Ovary (tissue), 9 donors: ENCODE measurements around the gene TMEM270. TPM values are rescaled to one million over a fixed set of nuclear protein-coding genes. Genes with fewer than 3 reads are reported as not detected.
A peak's percentile ranks its signal among the peaks of the same experiment; 100 is the strongest.

ENCODE experiments used
- DNase-seq, 5 donors: peaks; one replicate each; pipeline ENCODE4 v3.0.0-alpha.2; 2019 to 2020
- H3K27ac ChIP-seq, 2 donors: fragments of 200-600 bp; one replicate each; pipeline versions ENCODE4 v1.5.1 to v1.8.0; 2019 to 2022
- H3K27me3 ChIP-seq: fragments of 200-600 bp; one replicate; pipeline ENCODE4 v1.8.0; 2022
- H3K36me3 ChIP-seq: fragments of 200-600 bp; sonication (generic); one replicate; pipeline ENCODE4 v1.5.1; 2019
- H3K4me1 ChIP-seq: one replicate; pipeline ENCODE4 v1.8.1; 2013; ENCODE audit warnings: mild to moderate bottlenecking, moderate library complexity; ENCODE audit not compliant: insufficient read depth
- H3K4me3 ChIP-seq: fragments of 200-600 bp; sonication (generic); one replicate; pipeline ENCODE4 v1.5.1; 2017
- H3K9me3 ChIP-seq, 2 donors: fragments of 200-600 bp in 1 of 2; sonication (generic) in 1 of 2; one replicate each; pipeline versions ENCODE4 v1.5.1 to v1.8.1; 2013 to 2019; ENCODE audit warnings: mild to moderate bottlenecking in 1 of 2, moderate library complexity in 1 of 2
- EP300 ChIP-seq: sonication (generic); formaldehyde crosslinking; IDR thresholded peaks from one replicate; pipeline ENCODE4 v1.6.1; 2017; ENCODE audit warnings: antibody characterized with exemption
- POLR2A ChIP-seq: fragments of 450-650 bp; IDR thresholded peaks from one replicate; pipeline ENCODE4 v1.6.1; 2017; ENCODE audit warnings: antibody characterized with exemption, mild to moderate bottlenecking, moderate library complexity
- WGBS, 3 donors: extraction: QIAGEN DNeasy Blood & Tissue Kit in 1 of 3; methylation state at CpG; one replicate each; pipeline versions ENCODE4 v1.1.5 to v1.1.7; 2013 to 2017; 5-methylcytosine and 5-hydroxymethylcytosine counted together
- intact Hi-C, 4 donors: fragments of 100-400 bp; cut with DNase I; formaldehyde crosslinking; loops; one replicate each; pipeline versions ENCODE4 v1.11.0 to v1.15.1; 2022 to 2023
- polyA plus RNA-seq, 2 donors: library from polyadenylated mRNA; stranded (reverse); fragments of 200-250 nt in 1 of 2; fragments of 350-450 nt in 1 of 2; fragmentation: Illumina TruSeq in 1 of 2; extraction: RNeasy Lipid Tissue Mini Kit (QIAGEN cat#74804) in 1 of 2; gene quantifications; one replicate each; pipeline ENCODE4 v1.2.3, GENCODE V29; 2013 to 2014
- total RNA-seq, 7 donors: library from RNA; depleted of rRNA in 2 of 7; stranded (reverse); fragments of >200 nt in 2 of 7; fragmentation: NEBNext Ultra II Directional in 3 of 7; extraction: Animal tissue kit (Norgen Biotek cat#: 25700) in 3 of 7; gene quantifications; one replicate each; pipeline versions ENCODE4 v1.1.0 to v1.2.4, GENCODE V29; 2016 to 2023
- TF ChIP-seq, protein P1 (sequence below), 3 donors: fragments of 450-650 bp in 2 of 3; fragments of 200-600 bp in 1 of 3; IDR thresholded peaks; one replicate each; pipeline versions ENCODE4 v1.5.1 to v1.8.0; 2016 to 2022; ENCODE audit warnings: antibody characterized with exemption in 3 of 3, mild to moderate bottlenecking in 1 of 3
- donor health status: DM: no; HTN: no; CAD: no; lungs with moderate emphysema.
- donor health status: DM: no; HTN: no; CAD: no.
- donor health status: Bipolar disorder and iron deficiency.
- donor health status: DM: yes; HTN: yes; CAD: no.
- donor health status: DM: no; HTN: no; CAD: no.
- donor health status: DM: yes; HTN: yes; CAD: no.

TMEM270 gene
- total and polyA plus RNA-seq, 9 donors = 0.34 TPM; not detected in 8

- Histone ChIP-seq H3K4me1 (peaks cover 4% of the 10 kb centered on the region), H3K27me3 (no peaks in the 10 kb centered on the region), H3K9me3 (peaks cover 0 to 4% of the 10 kb centered on the region in 2 donors), H3K36me3 (no peaks in the 10 kb centered on the region), H3K27ac (no peak overlapping the region), H3K4me3 (no peak overlapping the region)
- DNase-seq = no peak
- 72 to 82% (median 81%) methylated on average over 6 of the region's 6 CpGs for WGBS, 3 donors
- intact Hi-C loops = loop anchor here in 1 of 4 donors (5.0 to 10.0 kb wide), 2 partner anchors 101 to 133 kb away; partner anchors contain the start of gene ELN
- TF ChIP-seq POLR2A (no peak), EP300 (no peak)
- TF ChIP-seq, protein P1, sequence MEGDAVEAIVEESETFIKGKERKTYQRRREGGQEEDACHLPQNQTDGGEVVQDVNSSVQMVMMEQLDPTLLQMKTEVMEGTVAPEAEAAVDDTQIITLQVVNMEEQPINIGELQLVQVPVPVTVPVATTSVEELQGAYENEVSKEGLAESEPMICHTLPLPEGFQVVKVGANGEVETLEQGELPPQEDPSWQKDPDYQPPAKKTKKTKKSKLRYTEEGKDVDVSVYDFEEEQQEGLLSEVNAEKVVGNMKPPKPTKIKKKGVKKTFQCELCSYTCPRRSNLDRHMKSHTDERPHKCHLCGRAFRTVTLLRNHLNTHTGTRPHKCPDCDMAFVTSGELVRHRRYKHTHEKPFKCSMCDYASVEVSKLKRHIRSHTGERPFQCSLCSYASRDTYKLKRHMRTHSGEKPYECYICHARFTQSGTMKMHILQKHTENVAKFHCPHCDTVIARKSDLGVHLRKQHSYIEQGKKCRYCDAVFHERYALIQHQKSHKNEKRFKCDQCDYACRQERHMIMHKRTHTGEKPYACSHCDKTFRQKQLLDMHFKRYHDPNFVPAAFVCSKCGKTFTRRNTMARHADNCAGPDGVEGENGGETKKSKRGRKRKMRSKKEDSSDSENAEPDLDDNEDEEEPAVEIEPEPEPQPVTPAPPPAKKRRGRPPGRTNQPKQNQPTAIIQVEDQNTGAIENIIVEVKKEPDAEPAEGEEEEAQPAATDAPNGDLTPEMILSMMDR (IDR thresholded peaks at IDR 0.05) = no peak
These were observed 33.2 kb downstream of the TMEM270 start for GRCh38 chr7:73894166-73894565.

DNA sequence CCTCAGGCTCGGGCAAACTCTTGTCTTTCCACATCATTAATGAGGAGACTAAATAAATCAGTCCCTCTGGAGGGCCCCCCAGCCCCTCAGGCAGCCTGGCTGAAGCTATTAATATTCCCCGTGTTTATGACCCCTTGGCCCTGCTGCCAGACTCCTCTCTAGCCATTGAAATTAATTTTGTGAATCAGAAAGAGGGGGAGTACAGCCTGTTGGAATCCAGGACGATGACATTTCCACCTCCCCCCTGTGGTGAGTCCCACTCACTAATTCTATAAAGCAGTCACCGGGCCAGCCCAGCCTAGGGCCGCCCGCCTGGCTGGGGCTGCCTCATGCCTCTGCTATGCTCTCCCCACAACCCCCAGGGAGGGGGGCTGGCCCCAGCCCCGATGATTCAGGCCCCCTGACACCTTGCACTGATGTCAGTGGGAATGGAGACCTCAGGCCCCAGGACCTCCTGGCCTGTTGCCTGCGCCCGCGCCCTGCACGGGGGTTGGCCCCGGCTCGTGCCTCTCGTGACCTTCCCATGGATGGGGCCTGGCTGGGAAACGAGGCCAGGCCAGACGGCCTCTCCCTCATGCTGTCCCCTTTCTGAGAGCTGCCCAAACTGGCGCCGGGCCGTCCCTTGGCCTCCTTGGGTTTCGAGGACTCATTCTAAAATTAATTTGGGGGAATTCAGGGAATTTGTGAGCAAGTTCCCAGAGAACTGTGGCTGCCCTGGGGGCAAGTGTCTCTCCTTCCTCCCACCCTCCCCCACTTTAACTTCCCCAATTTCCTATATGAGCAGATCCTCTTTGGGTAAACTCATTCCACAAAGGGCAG lies 34.0 kb downstream of the TMEM270 start:
- WGBS, 3 donors = 37 to 62% (median 55%) methylated on average over 20 of the region's 20 CpGs
- no peaks in the 10 kb centered on the region for H3K27me3 ChIP-seq
- peaks cover 4% of the 10 kb centered on the region for H3K4me1 ChIP-seq
- H3K36me3 ChIP-seq = no peaks in the 10 kb centered on the region
- TF ChIP-seq, protein P1 (IDR thresholded peaks at IDR 0.05) = no peak
- TF ChIP-seq EP300 (no peak), POLR2A (no peak)
- no peak overlapping the region for H3K27ac ChIP-seq
- H3K9me3 ChIP-seq = peaks cover 0 to 4% of the 10 kb centered on the region in 2 donors
- peak in 2 of 5 donors; percentile 49 to 62 for DNase-seq
- H3K4me3 ChIP-seq = no peak overlapping the region
- intact Hi-C loops = loop anchor here in 1 of 4 donors (5.0 to 10.0 kb wide), 2 partner anchors 100 to 132 kb away; partner anchors contain the start of gene ELN

DNA sequence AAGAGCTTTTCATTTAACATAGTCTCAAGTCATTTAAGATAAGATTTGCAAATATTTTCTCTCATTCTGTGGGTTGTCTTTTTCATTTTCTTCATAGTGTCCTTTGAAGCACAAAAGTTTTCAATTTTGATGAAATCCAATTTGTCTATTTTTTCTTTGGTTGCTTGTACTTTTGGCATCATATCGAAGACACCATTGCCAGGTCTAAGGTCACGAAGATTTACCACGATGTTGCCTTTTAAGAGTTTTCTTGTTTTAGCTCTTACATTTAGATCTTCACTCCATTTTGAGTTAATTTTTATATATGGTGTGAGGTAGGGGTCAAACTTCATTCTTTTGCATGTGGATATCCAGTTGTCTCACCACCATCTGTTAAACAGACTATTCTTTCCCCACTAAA lies 34.7 kb downstream of the TMEM270 start:
- H3K27me3 ChIP-seq = no peaks in the 10 kb centered on the region

GRCh38 chr7:73896454-73896853 lies 35.5 kb downstream of the TMEM270 start:
- TF ChIP-seq POLR2A (no peak), EP300 (no peak)
- TF ChIP-seq, protein P1 (IDR thresholded peaks at IDR 0.05) = no peak
- Histone ChIP-seq H3K27ac (no peak overlapping the region), H3K9me3 (peaks cover 0 to 4% of the 10 kb centered on the region in 2 donors), H3K36me3 (no peaks in the 10 kb centered on the region), H3K27me3 (no peaks in the 10 kb centered on the region), H3K4me1 (peaks cover 4% of the 10 kb centered on the region), H3K4me3 (no peak overlapping the region)
- WGBS, 3 donors = 33 to 59% (median 41%) methylated on average over 1 of the region's 1 CpG
- intact Hi-C loops = loop anchor here in 1 of 4 donors (10.0 kb wide), 1 partner anchor 98 kb away; no protein-coding TSS in a partner anchor
- no peak for DNase-seq

More for the DNA sequence above, 34.7 kb downstream of the TMEM270 start:
- no peak overlapping the region for H3K27ac ChIP-seq
- intact Hi-C loops = loop anchor here in 1 of 4 donors (10.0 kb wide), 1 partner anchor 99 kb away; no protein-coding TSS in a partner anchor
- H3K9me3 ChIP-seq = peaks cover 0 to 4% of the 10 kb centered on the region in 2 donors
- peaks cover 4% of the 10 kb centered on the region for H3K4me1 ChIP-seq
- TF ChIP-seq POLR2A = no peak
- no peak for TF ChIP-seq EP300
- TF ChIP-seq, protein P1 (IDR thresholded peaks at IDR 0.05) = no peak
- H3K36me3 ChIP-seq = no peaks in the 10 kb centered on the region
- DNase-seq = no peak
- 55 to 77% (median 76%) methylated on average over 3 of the region's 3 CpGs for WGBS, 3 donors
- H3K4me3 ChIP-seq = no peak overlapping the region
